ENCODE measurements around the gene NEDD4.
A peak's percentile ranks its signal among the peaks of the same experiment; 100 is the strongest.
"Not testable (repeated sequence)": the region's sequence is repeated elsewhere in the genome, so short reads cannot be mapped to it uniquely, and the experiment has no call there.

The NEDD4 gene

GRCh38 chr15:55791551-55792400, 201.6 kb downstream of the NEDD4 start:
- in situ Hi-C loops (cut with MboI; ENCODE audit: low pct_unique_long_range_greater_than_20kb, low sequenced_read_pairs, unreplicated experiment) = loop anchor here (10.0 kb wide), 1 partner anchor 137 kb away; no protein-coding TSS in a partner anchor
- no peak for TF ChIP-seq CTCF (IDR thresholded peaks at IDR 0.05; ENCODE audit: extremely low read depth, insufficient read depth, missing control alignments)
- no peak for DNase-seq (ENCODE audit: low spot score)

DNA sequence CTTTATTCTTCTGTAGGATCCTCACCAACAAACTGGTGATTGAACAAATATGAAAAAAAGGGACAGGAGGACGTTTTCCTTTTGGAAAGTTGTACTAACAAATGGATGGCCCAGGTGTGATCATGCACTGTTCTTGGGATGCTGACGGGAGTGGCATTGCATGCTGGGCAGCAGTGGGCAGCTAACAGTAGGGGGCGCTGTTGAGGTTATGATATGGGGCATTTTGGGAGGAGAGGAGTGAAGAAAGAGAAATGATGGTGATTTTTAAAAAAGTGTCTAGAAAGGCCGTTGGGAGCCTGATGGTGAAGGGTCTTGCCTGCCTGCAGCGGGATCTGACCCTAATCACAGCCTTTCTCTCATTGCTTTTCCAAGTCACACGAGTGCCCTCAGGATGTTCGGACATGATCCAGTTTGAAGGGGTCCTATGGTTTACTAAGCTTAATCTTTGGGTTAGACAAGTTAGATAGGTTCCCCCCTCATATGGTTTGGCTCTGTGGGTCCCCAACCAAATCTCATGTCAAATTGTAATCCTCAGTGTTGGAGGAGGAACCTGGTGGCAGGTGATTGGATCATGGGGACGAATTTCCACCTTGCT, 204.2 kb downstream of the NEDD4 start:
- in situ Hi-C loops (cut with MboI; ENCODE audit: low pct_unique_long_range_greater_than_20kb, low sequenced_read_pairs, unreplicated experiment) = no loop called here
- peak; percentile 52 for DNase-seq (ENCODE audit: low spot score)

GRCh38 chr15:55786341-55786740, 207.1 kb downstream of the NEDD4 start:
- no peak for DNase-seq (ENCODE audit: low spot score)
- no peak for TF ChIP-seq CTCF (IDR thresholded peaks at IDR 0.05; ENCODE audit: extremely low read depth, insufficient read depth, missing control alignments)
- in situ Hi-C loops (cut with MboI; ENCODE audit: low pct_unique_long_range_greater_than_20kb, low sequenced_read_pairs, unreplicated experiment) = no loop called here

More for the DNA sequence above, 204.2 kb downstream of the NEDD4 start:
- peak; percentile 81 for TF ChIP-seq CTCF (IDR thresholded peaks at IDR 0.05; ENCODE audit: extremely low read depth, insufficient read depth, missing control alignments)

GRCh38 chr15:55785593-55785992, 207.8 kb downstream of the NEDD4 start:
- DNase-seq (ENCODE audit: low spot score); in situ Hi-C loops (cut with MboI; ENCODE audit: low pct_unique_long_range_greater_than_20kb, low sequenced_read_pairs, unreplicated experiment): not testable (repeated sequence)

- no peak for DNase-seq (ENCODE audit: low spot score)
- in situ Hi-C loops (cut with MboI; ENCODE audit: low pct_unique_long_range_greater_than_20kb, low sequenced_read_pairs, unreplicated experiment) = no loop called here
- no peak for TF ChIP-seq CTCF (IDR thresholded peaks at IDR 0.05; ENCODE audit: extremely low read depth, insufficient read depth, missing control alignments)
Observed at GRCh38 chr15:55784286-55784685, 209.1 kb downstream of the NEDD4 start.

- in situ Hi-C loops (cut with MboI; ENCODE audit: low pct_unique_long_range_greater_than_20kb, low sequenced_read_pairs, unreplicated experiment) = no loop called here
- TF ChIP-seq CTCF (IDR thresholded peaks at IDR 0.05; ENCODE audit: extremely low read depth, insufficient read depth, missing control alignments) = no peak
- DNase-seq (ENCODE audit: low spot score) = no peak
Observed at GRCh38 chr15:55782901-55783300, 210.5 kb downstream of the NEDD4 start.

DNA sequence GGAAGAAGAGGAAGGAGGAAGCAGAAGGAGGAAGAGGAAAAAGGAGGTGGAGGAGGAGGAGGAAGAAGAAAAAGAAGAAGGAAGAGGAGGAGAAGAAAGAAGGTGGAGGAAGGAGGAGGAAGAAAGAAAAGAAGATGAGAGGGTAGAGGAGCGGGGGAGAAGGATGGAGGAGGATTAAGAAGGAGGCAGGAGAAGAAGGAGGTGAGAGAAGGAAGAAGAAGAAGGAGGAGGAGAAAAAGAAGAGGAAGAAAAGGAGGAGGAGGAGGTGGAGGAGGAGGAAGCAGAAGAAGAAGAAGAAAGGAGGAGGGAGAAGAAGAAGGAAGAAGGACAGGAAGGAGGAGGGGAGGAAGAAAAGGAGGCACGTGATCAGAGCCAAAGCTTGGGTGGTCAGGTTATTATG, 213.1 kb downstream of the NEDD4 start:
- no peak for DNase-seq (ENCODE audit: low spot score)
- no peak for TF ChIP-seq CTCF (IDR thresholded peaks at IDR 0.05; ENCODE audit: extremely low read depth, insufficient read depth, missing control alignments)
- in situ Hi-C loops (cut with MboI; ENCODE audit: low pct_unique_long_range_greater_than_20kb, low sequenced_read_pairs, unreplicated experiment) = no loop called here
